Stimulated activated CD8-positive, alpha-beta memory T cell treated with anti-CD3 and anti-CD28 coated beads, Interleukin-12 subunit alpha, Interleukin-12 subunit beta, amount 100 ng/mL, for 1 hour (primary cell): ENCODE results near the gene NT5C1B.

Experiments
- DNase-seq: peaks from one replicate; pipeline ENCODE4 v3.0.0-alpha.2; 2020; ENCODE audit warnings: low read depth

Gene NT5C1B

GRCh38 chr2:18599509-18600254 is 10.3 kb upstream of the NT5C1B start:
- no peak for DNase-seq

- no peak for DNase-seq
Observed at GRCh38 chr2:18598848-18599484, 9.6 kb upstream of the NT5C1B start.

- no peak for DNase-seq
Observed at GRCh38 chr2:18597618-18598017, 8.2 kb upstream of the NT5C1B start.

GRCh38 chr2:18596993-18597392 is 7.6 kb upstream of the NT5C1B start:
- no peak for DNase-seq

GRCh38 chr2:18593496-18593895 is 4.1 kb upstream of the NT5C1B start:
- no peak for DNase-seq

GRCh38 chr2:18592372-18592771 is 3.0 kb upstream of the NT5C1B start:
- DNase-seq: no peak

- DNase-seq: no peak
Observed at GRCh38 chr2:18588802-18589201, 567 bp downstream of the NT5C1B start.

- no peak for DNase-seq
Observed at GRCh38 chr2:18588049-18588448, 1.3 kb downstream of the NT5C1B start.

- no peak for DNase-seq
Observed at GRCh38 chr2:18585526-18585925, 3.8 kb downstream of the NT5C1B start.

- no peak for DNase-seq
Observed at GRCh38 chr2:18584608-18584954, 4.8 kb downstream of the NT5C1B start.

GRCh38 chr2:18583905-18584607 is 5.3 kb downstream of the NT5C1B start:
- DNase-seq: no peak

GRCh38 chr2:18580606-18581005 is 8.8 kb downstream of the NT5C1B start:
- DNase-seq: no peak

- DNase-seq: no peak
Observed at GRCh38 chr2:18578033-18578432, 11.3 kb downstream of the NT5C1B start.

- DNase-seq: no peak
Observed at GRCh38 chr2:18566145-18566769, 23.1 kb downstream of the NT5C1B start.

GRCh38 chr2:18560797-18561085 is 28.6 kb downstream of the NT5C1B start:
- no peak for DNase-seq

- DNase-seq: peak; percentile 86
Observed at GRCh38 chr2:18560031-18560796, 29.2 kb downstream of the NT5C1B start, which contains the start of gene RDH14. RDH14 (minus strand) TSS chr2:18560653; CDS start chr2:18560572, 81 bp downstream.

- no peak for DNase-seq
Observed at GRCh38 chr2:18559531-18560030, 29.8 kb downstream of the NT5C1B start.

- no peak for DNase-seq
Observed at GRCh38 chr2:18558458-18558857, 30.9 kb downstream of the NT5C1B start.

- DNase-seq: no peak
Observed at GRCh38 chr2:18557121-18557520, 32.2 kb downstream of the NT5C1B start.

GRCh38 chr2:18552351-18553077 is 36.9 kb downstream of the NT5C1B start:
- no peak for DNase-seq

- DNase-seq: no peak
Observed at GRCh38 chr2:18551623-18552022, 37.7 kb downstream of the NT5C1B start.
